Activated CD8-positive, alpha-beta memory T cell treated with anti-CD3 and anti-CD28 coated beads for 1 hour (primary cell): ENCODE measurements around the gene PALD1.

ENCODE experiments used
- DNase-seq, 2 donors: peaks; one replicate each; pipeline ENCODE4 v3.0.0-alpha.2; 2020; ENCODE audit warnings: low read depth in 1 of 2; ENCODE audit errors: extremely low read depth in 1 of 2

PALD1 gene

GRCh38 chr10:70457759-70458305 is 20.7 kb upstream of the PALD1 start:
- no peak for DNase-seq

- DNase-seq = no peak
These were observed 20.1 kb upstream of the PALD1 start for GRCh38 chr10:70458329-70459060.

GRCh38 chr10:70459061-70459773 is 19.4 kb upstream of the PALD1 start:
- no peak for DNase-seq

- no peak for DNase-seq
These were observed 18.6 kb upstream of the PALD1 start for GRCh38 chr10:70459774-70460490.

GRCh38 chr10:70461397-70462348 is 16.9 kb upstream of the PALD1 start:
- no peak for DNase-seq

- no peak for DNase-seq
These were observed 16.1 kb upstream of the PALD1 start for GRCh38 chr10:70462349-70462984.

- no peak for DNase-seq
These were observed 13.3 kb upstream of the PALD1 start for GRCh38 chr10:70465278-70465677.

- DNase-seq = no peak
These were observed 12.7 kb upstream of the PALD1 start for GRCh38 chr10:70465832-70466231.

- DNase-seq = no peak
These were observed 11.6 kb upstream of the PALD1 start for GRCh38 chr10:70466951-70467350.

GRCh38 chr10:70472799-70473454 is 5.6 kb upstream of the PALD1 start:
- DNase-seq = no peak

- DNase-seq = no peak
These were observed 3.8 kb upstream of the PALD1 start for GRCh38 chr10:70474780-70475179.

GRCh38 chr10:70475661-70476060 is 2.9 kb upstream of the PALD1 start:
- no peak for DNase-seq

- DNase-seq = no peak
These were observed 2.1 kb upstream of the PALD1 start for GRCh38 chr10:70476249-70477035.

GRCh38 chr10:70477661-70478162 is 855 bp upstream of the PALD1 start:
- peak; percentile 51 to 59 for DNase-seq

- no peak for DNase-seq
These were observed 606 bp downstream of the PALD1 start for GRCh38 chr10:70479165-70479581.

GRCh38 chr10:70479626-70480238 is 1.2 kb downstream of the PALD1 start:
- no peak for DNase-seq

GRCh38 chr10:70480239-70480861 is 1.8 kb downstream of the PALD1 start:
- DNase-seq = no peak
